Fibroblast of lung (primary cell): Measurements from ENCODE around the gene ITGA5.

Source experiments
- EZH2 ChIP-seq: IDR thresholded peaks from 2 replicates; pipeline ENCODE4 v1.5.1; 2012; ENCODE audit warnings: low read length, control low read depth, mild to moderate bottlenecking; ENCODE audit errors: missing control alignments
- TF ChIP-seq, protein P1 (sequence below), 2 donors: IDR thresholded peaks in 1 of 2; conservative IDR thresholded peaks in 1 of 2; 1 replicate in 1 of 2; 2 replicates in 1 of 2; pipeline ENCODE4 v1.5.1; 2011 to 2012; ENCODE audit warnings: low read length in 2 of 2, control low read depth in 1 of 2, inconsistent platforms in 1 of 2, low read depth in 1 of 2, mild to moderate bottlenecking in 1 of 2

- TF ChIP-seq, protein P1, sequence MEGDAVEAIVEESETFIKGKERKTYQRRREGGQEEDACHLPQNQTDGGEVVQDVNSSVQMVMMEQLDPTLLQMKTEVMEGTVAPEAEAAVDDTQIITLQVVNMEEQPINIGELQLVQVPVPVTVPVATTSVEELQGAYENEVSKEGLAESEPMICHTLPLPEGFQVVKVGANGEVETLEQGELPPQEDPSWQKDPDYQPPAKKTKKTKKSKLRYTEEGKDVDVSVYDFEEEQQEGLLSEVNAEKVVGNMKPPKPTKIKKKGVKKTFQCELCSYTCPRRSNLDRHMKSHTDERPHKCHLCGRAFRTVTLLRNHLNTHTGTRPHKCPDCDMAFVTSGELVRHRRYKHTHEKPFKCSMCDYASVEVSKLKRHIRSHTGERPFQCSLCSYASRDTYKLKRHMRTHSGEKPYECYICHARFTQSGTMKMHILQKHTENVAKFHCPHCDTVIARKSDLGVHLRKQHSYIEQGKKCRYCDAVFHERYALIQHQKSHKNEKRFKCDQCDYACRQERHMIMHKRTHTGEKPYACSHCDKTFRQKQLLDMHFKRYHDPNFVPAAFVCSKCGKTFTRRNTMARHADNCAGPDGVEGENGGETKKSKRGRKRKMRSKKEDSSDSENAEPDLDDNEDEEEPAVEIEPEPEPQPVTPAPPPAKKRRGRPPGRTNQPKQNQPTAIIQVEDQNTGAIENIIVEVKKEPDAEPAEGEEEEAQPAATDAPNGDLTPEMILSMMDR (conservative IDR thresholded peaks at IDR 0.05 in 1 of 2, IDR thresholded peaks at IDR 0.05 in 1 of 2; ENCODE audit: low read depth in 1 of 2, low read length in 2 of 2), result no peak
- TF ChIP-seq EZH2, result no peak
These were observed 6.7 kb downstream of the ITGA5 start for GRCh38 chr12:54412348-54412747.
